Endothelial cell of umbilical vein (primary cell): ENCODE results near the gene COL19A1. TPM values are rescaled to one million over a fixed set of nuclear protein-coding genes. Genes with fewer than 3 reads are reported as not detected.

Experiments used
- BruUV-seq: library from RNA; stranded (reverse); fragments of 400-500 nt; replicated peaks from 2 replicates; lab custom pipeline; 2021; lab: Mats Ljungman, UMichigan
- CTCF ChIA-PET: fragments of 300-600, 350-600 bp; sonication (Branson Sonifier 250); formaldehyde crosslinking; loops from one replicate; lab custom pipeline; 2021; ENCODE audit warnings: antibody characterized with exemption, inconsistent platforms; lab: Charles Lee
- POLR2A ChIA-PET: fragments of 300-600, 350-600 bp; sonication (Branson Sonifier 250); formaldehyde crosslinking; loops from one replicate; lab custom pipeline; 2021; ENCODE audit warnings: antibody characterized with exemption, inconsistent platforms; lab: Charles Lee
- DNase-seq: peaks from one replicate; pipeline ENCODE4 v3.0.0-alpha.2; 2011; ENCODE audit warnings: low read depth, low spot score
- FAIRE-seq: peaks from 2 replicates; lab custom pipeline; 2011; peaks lifted over from hg19 to GRCh38; lab: Jason Lieb, UNC
- H2AFZ ChIP-seq: 2 replicates; pipeline ENCODE4 v1.6.0; 2012; ENCODE audit warnings: low read depth, low read length, control low read depth, inconsistent platforms
- H3K27ac ChIP-seq: 2 replicates; pipeline ENCODE4 v1.5.1; 2011; ENCODE audit warnings: low read depth, mild to moderate bottlenecking, control low read depth, low read length, moderate library complexity; ENCODE audit not compliant: insufficient read depth
- H3K27me3 ChIP-seq, 2 experiments: 2 replicates each; pipeline versions ENCODE4 v1.6.0 to v1.6.1; 2011; ENCODE audit warnings: low read length in 2 of 2, mixed read lengths in 1 of 2; ENCODE audit not compliant: control insufficient read depth in 2 of 2, insufficient read depth in 2 of 2
- H3K36me3 ChIP-seq, 2 experiments: 2 replicates in 1 of 2; 3 replicates in 1 of 2; pipeline ENCODE4 v1.5.1; 2011; ENCODE audit warnings: low read length in 2 of 2, mild to moderate bottlenecking in 1 of 2, moderate library complexity in 1 of 2; ENCODE audit not compliant: control insufficient read depth in 2 of 2, insufficient read depth in 2 of 2; ENCODE audit errors: extremely low read depth in 1 of 2
- H3K4me1 ChIP-seq: 3 replicates; pipeline ENCODE4 v1.5.1; 2011; ENCODE audit warnings: mild to moderate bottlenecking, low read length; ENCODE audit not compliant: control insufficient read depth, insufficient read depth; ENCODE audit errors: extremely low read depth
- H3K4me2 ChIP-seq: 2 replicates; pipeline ENCODE4 v1.6.1; 2011; ENCODE audit warnings: low read length, control low read depth, mixed read lengths; ENCODE audit not compliant: insufficient read depth
- H3K4me3 ChIP-seq, 3 experiments: fragments of 200-600 bp in 1 of 3; sonication (generic), shearing (Covaris generic) in 1 of 3; replicated peaks in 1 of 3; 2 replicates each; pipeline ENCODE4 v1.5.1; 2011 to 2016; ENCODE audit warnings: control low read depth in 3 of 3, low read length in 3 of 3, mild to moderate bottlenecking in 2 of 3, inconsistent platforms in 1 of 3, low read depth in 1 of 3, moderate library complexity in 1 of 3; ENCODE audit not compliant: insufficient read depth in 1 of 3
- H3K79me2 ChIP-seq: 2 replicates; pipeline ENCODE4 v1.6.0; 2012; ENCODE audit warnings: low read length, inconsistent platforms; ENCODE audit not compliant: control insufficient read depth, insufficient read depth
- H3K9ac ChIP-seq: replicated peaks from 2 replicates; pipeline ENCODE3; 2011; ENCODE audit warnings: low read length, control low read depth; ENCODE audit not compliant: insufficient read depth; ENCODE audit errors: extremely low read depth
- H3K9me1 ChIP-seq: replicated peaks from 3 replicates; pipeline ENCODE4 v1.6.0; 2011; ENCODE audit warnings: mild to moderate bottlenecking, low read length; ENCODE audit not compliant: control insufficient read depth, insufficient read depth; ENCODE audit errors: extremely low read depth
- H3K9me3 ChIP-seq: replicated peaks from 2 replicates; pipeline ENCODE4 v1.5.1; 2012; ENCODE audit warnings: low read length, inconsistent platforms; ENCODE audit not compliant: control insufficient read depth, insufficient read depth
- H4K20me1 ChIP-seq: replicated peaks from 2 replicates; pipeline ENCODE3; 2011; ENCODE audit warnings: mild to moderate bottlenecking, low read length; ENCODE audit not compliant: control insufficient read depth, insufficient read depth; ENCODE audit errors: extremely low read depth
- EZH2 ChIP-seq: IDR thresholded peaks from 2 replicates; pipeline ENCODE4 v1.6.1; 2012; ENCODE audit warnings: borderline replicate concordance, low read depth, mild to moderate bottlenecking, moderate library complexity, low read length, inconsistent platforms; ENCODE audit not compliant: severe bottlenecking
- FOS ChIP-seq: IDR thresholded peaks from 2 replicates; pipeline ENCODE4 v1.6.1; 2011; ENCODE audit warnings: mild to moderate bottlenecking, low read length, moderate library complexity, borderline replicate concordance; ENCODE audit not compliant: insufficient read depth
- GATA2 ChIP-seq: IDR thresholded peaks from 2 replicates; pipeline ENCODE4 v1.7.0; 2011; ENCODE audit warnings: low read depth, mild to moderate bottlenecking, moderate library complexity, mixed read lengths, low read length; ENCODE audit not compliant: insufficient read length, insufficient read depth
- JUN ChIP-seq: IDR thresholded peaks from 2 replicates; pipeline ENCODE4 v1.6.1; 2011; ENCODE audit warnings: borderline replicate concordance, low read depth; ENCODE audit not compliant: insufficient read length, insufficient read depth
- MYC ChIP-seq: IDR thresholded peaks from one replicate; pipeline ENCODE4 v1.6.1; 2011; ENCODE audit warnings: mild to moderate bottlenecking, low read depth, low read length
- POLR2A ChIP-seq: IDR thresholded peaks from 2 replicates; pipeline ENCODE4 v1.6.1; 2012; ENCODE audit warnings: low read depth, mild to moderate bottlenecking, control low read depth, low read length
- POLR2AphosphoS5 ChIP-seq: IDR thresholded peaks from 2 replicates; pipeline ENCODE4 v1.6.1; 2012; ENCODE audit warnings: low read depth, mild to moderate bottlenecking, control low read depth, low read length, moderate library complexity; ENCODE audit not compliant: insufficient read depth
- dilution Hi-C: fragments of 300-500 bp; cut with MboI; formaldehyde crosslinking; loops from one replicate; pipeline ENCODE4 v1.15.0; 2019; ENCODE audit warnings: low sequenced_read_pairs; ENCODE audit not compliant: extremely low pct_ligation_motif_present
- intact Hi-C: fragments of 100-400 bp; cut with micrococcal nuclease; formaldehyde crosslinking; loops from one replicate; pipeline ENCODE4 v1.10.0; 2022
- polyA plus RNA-seq, 4 experiments: library from polyadenylated mRNA; depleted of rRNA in 3 of 4; stranded (reverse) in 3 of 4; unstranded in 1 of 4; fragments of >200 nt; gene quantifications; 2 replicates each; pipeline versions ENCODE4 v1.2.1 to v1.2.3, GENCODE V29; 2011 to 2012; ENCODE audit warnings: missing spikeins in 1 of 4
- total RNA-seq: library from RNA; stranded (reverse); gene quantifications from 2 replicates; pipeline ENCODE4 v1.2.3, GENCODE V29; 2021
- TF ChIP-seq, protein P1 (sequence below), 2 donors: IDR thresholded peaks; 1 replicate in 1 of 2; 2 replicates in 1 of 2; pipeline ENCODE4 v1.5.1; 2011; ENCODE audit warnings: low read length in 2 of 2, mild to moderate bottlenecking in 2 of 2, moderate library complexity in 2 of 2, control low read depth in 1 of 2, inconsistent platforms in 1 of 2, low read depth in 1 of 2; ENCODE audit not compliant: insufficient read depth in 1 of 2; ENCODE audit errors: extremely low read depth in 1 of 2
- TF ChIP-seq, protein P2 (sequence below): IDR thresholded peaks from 2 replicates; pipeline ENCODE4 v1.6.1; 2011; ENCODE audit not compliant: insufficient read depth, insufficient read length

COL19A1 gene
- total and polyA plus RNA-seq, 2 donors (not counting 3 experiments of a cell fraction or from before 2014, with no cell fraction given): not detected

DNA sequence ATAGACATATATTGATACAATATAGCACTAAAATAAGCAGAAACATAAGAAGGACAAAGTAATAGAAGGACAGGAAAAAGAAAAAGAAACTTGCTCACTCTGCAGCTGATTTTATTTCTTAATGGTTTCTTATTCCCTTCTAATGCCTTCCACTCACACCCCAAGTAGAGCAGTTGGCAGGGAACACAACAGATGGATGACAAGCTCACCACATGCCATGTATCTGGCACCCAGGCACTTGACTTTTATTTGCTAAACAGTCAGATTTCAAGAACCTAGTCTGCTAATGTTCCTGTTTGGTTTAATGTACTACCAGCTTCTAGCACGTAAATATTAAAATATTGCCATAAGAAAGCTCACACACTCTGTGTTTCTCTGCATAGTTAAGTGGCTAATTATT, 87.1 kb downstream of the COL19A1 start:
- H4K20me1 ChIP-seq: no peaks in the 10 kb centered on the region
- no peaks in the 10 kb centered on the region for H3K9me1 ChIP-seq
- no peaks in the 10 kb centered on the region for H3K36me3 ChIP-seq
- no peak overlapping the region for H2AFZ ChIP-seq
- no peak for FAIRE-seq
- ChIA-PET CTCF (no interaction called here), POLR2A (no interaction called here)
- no peak overlapping the region for H3K4me2 ChIP-seq
- DNase-seq: no peak
- no peaks in the 10 kb centered on the region for H3K4me1 ChIP-seq
- H3K9me3 ChIP-seq: no peaks in the 10 kb centered on the region
- intact Hi-C loops: no loop called here
- no peaks in the 10 kb centered on the region for H3K79me2 ChIP-seq
- no TSS peak for BruUV-seq
- no peak overlapping the region for H3K27ac ChIP-seq
- H3K4me3 ChIP-seq: no peak overlapping the region
- no peaks in the 10 kb centered on the region for H3K27me3 ChIP-seq
- dilution Hi-C loops: no loop called here
- no peak overlapping the region for H3K9ac ChIP-seq
- TF ChIP-seq GATA2: no peak
- no peak for TF ChIP-seq MYC
- TF ChIP-seq JUN: no peak
- no peak for TF ChIP-seq FOS
- TF ChIP-seq EZH2: no peak
- no peak for TF ChIP-seq POLR2A
- TF ChIP-seq, protein P1, sequence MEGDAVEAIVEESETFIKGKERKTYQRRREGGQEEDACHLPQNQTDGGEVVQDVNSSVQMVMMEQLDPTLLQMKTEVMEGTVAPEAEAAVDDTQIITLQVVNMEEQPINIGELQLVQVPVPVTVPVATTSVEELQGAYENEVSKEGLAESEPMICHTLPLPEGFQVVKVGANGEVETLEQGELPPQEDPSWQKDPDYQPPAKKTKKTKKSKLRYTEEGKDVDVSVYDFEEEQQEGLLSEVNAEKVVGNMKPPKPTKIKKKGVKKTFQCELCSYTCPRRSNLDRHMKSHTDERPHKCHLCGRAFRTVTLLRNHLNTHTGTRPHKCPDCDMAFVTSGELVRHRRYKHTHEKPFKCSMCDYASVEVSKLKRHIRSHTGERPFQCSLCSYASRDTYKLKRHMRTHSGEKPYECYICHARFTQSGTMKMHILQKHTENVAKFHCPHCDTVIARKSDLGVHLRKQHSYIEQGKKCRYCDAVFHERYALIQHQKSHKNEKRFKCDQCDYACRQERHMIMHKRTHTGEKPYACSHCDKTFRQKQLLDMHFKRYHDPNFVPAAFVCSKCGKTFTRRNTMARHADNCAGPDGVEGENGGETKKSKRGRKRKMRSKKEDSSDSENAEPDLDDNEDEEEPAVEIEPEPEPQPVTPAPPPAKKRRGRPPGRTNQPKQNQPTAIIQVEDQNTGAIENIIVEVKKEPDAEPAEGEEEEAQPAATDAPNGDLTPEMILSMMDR (IDR thresholded peaks at IDR 0.05; ENCODE audit: extremely low read depth in 1 of 2, insufficient read depth in 1 of 2, low read depth in 1 of 2, low read length in 2 of 2): no peak
- TF ChIP-seq, protein P2, sequence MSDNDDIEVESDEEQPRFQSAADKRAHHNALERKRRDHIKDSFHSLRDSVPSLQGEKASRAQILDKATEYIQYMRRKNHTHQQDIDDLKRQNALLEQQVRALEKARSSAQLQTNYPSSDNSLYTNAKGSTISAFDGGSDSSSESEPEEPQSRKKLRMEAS: no peak
- no peak for TF ChIP-seq POLR2AphosphoS5
